ENCODE results near the gene CCDC69. TPM values are rescaled to one million over a fixed set of nuclear protein-coding genes. Genes with fewer than 3 reads are reported as not detected.
"Not testable (repeated sequence)": the region's sequence is repeated elsewhere in the genome, so short reads cannot be mapped to it uniquely, and the experiment has no call there.

The CCDC69 gene
- polyA plus RNA-seq, 2 donors: 24.2 to 32.4 TPM

- no peak overlapping the region for H3K4me3 ChIP-seq (ENCODE audit: low read depth in 1 of 2, low read length in 2 of 2)
- H3K9me3 ChIP-seq (ENCODE audit: control insufficient read depth in 2 of 2, insufficient read depth in 1 of 2, low read depth in 1 of 2, low read length in 1 of 2): no peaks in the 10 kb centered on the region
- peaks cover 0 to 2% of the 10 kb centered on the region in 2 donors for H3K4me1 ChIP-seq (ENCODE audit: control insufficient read depth in 2 of 2, insufficient read depth in 2 of 2, low read length in 1 of 2)
- peak overlapping the region; percentile 21 to 69 for H3K27ac ChIP-seq (ENCODE audit: low read depth in 2 of 2, low read length in 1 of 2)
- no peaks in the 10 kb centered on the region for H3K27me3 ChIP-seq (ENCODE audit: control insufficient read depth in 1 of 2, insufficient read depth in 2 of 2, low read length in 2 of 2)
- 43 to 50% methylated on average over 13 to 14 of the region's 14 CpGs for WGBS, 2 donors
- H3K36me3 ChIP-seq (ENCODE audit: control insufficient read depth in 2 of 2, insufficient read depth in 2 of 2, low read length in 1 of 2): no peaks in the 10 kb centered on the region
Measured at GRCh38 chr5:151238303-151238741, 14.4 kb upstream of the CCDC69 start.

DNA sequence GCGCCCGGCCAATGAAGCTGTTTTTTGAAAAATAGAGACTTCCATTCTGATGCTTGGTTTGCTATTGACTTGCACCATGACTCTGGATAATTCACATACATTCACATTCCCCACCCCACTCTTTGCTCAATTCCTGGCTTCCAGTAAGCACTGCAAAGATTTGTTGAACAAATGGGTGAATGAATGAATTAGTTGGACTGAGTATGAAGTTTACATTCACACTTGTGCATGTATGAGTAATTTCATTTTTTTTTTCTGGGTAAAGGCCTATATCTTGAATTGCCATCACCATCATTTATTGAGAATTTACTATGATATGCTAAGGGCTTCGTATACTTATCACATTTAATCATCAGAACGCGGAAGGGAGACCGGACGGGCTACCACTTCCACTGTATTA lies 13.8 kb upstream of the CCDC69 start:
- Histone ChIP-seq H3K27ac (ENCODE audit: low read depth in 2 of 2, low read length in 1 of 2) (peak overlapping the region; percentile 7 to 64), H3K27me3 (ENCODE audit: control insufficient read depth in 1 of 2, insufficient read depth in 2 of 2, low read length in 2 of 2) (no peaks in the 10 kb centered on the region), H3K36me3 (ENCODE audit: control insufficient read depth in 2 of 2, insufficient read depth in 2 of 2, low read length in 1 of 2) (no peaks in the 10 kb centered on the region), H3K9me3 (ENCODE audit: control insufficient read depth in 2 of 2, insufficient read depth in 1 of 2, low read depth in 1 of 2, low read length in 1 of 2) (no peaks in the 10 kb centered on the region), H3K4me1 (ENCODE audit: control insufficient read depth in 2 of 2, insufficient read depth in 2 of 2, low read length in 1 of 2) (peaks cover 0 to 2% of the 10 kb centered on the region in 2 donors), H3K4me3 (ENCODE audit: low read depth in 1 of 2, low read length in 2 of 2) (no peak overlapping the region)
- WGBS, 2 donors: 84 to 91% methylated on average over 7 of the region's 7 CpGs

GRCh38 chr5:151236888-151237287 lies 13.0 kb upstream of the CCDC69 start:
- 92% methylated on average over 1 of the region's 1 CpG for WGBS, 2 donors
- no peaks in the 10 kb centered on the region for H3K27me3 ChIP-seq (ENCODE audit: control insufficient read depth in 1 of 2, insufficient read depth in 2 of 2, low read length in 2 of 2)
- no peak overlapping the region for H3K27ac ChIP-seq (ENCODE audit: low read depth in 2 of 2, low read length in 1 of 2)
- H3K36me3 ChIP-seq (ENCODE audit: control insufficient read depth in 2 of 2, insufficient read depth in 2 of 2, low read length in 1 of 2): no peaks in the 10 kb centered on the region
- H3K9me3 ChIP-seq (ENCODE audit: control insufficient read depth in 2 of 2, insufficient read depth in 1 of 2, low read depth in 1 of 2, low read length in 1 of 2): no peaks in the 10 kb centered on the region
- no peak overlapping the region for H3K4me3 ChIP-seq (ENCODE audit: low read depth in 1 of 2, low read length in 2 of 2)
- H3K4me1 ChIP-seq (ENCODE audit: control insufficient read depth in 2 of 2, insufficient read depth in 2 of 2, low read length in 1 of 2): peaks cover 0 to 2% of the 10 kb centered on the region in 2 donors

DNA sequence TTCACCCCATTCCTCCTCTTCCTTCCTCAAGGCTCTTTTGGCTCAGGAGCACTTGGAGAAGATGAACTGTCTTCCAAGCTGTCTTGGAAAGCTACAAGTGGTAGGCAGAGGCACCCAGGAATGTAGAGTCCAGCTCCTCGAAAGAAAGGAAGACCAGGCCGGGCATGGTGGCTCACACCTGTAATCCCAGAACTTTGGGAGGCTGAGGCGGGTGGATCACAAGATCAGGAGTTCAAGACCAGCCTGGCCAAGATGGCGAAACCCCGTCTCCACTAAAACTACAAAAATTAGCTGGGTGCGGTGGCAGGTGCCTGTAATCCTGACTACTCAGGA lies 11.3 kb upstream of the CCDC69 start:
- peak overlapping the region; percentile 7 to 78 for H3K27ac ChIP-seq (ENCODE audit: low read depth in 2 of 2, low read length in 1 of 2)
- not testable (repeated sequence) for H3K4me3 ChIP-seq (ENCODE audit: low read depth in 1 of 2, low read length in 2 of 2); H3K27me3 ChIP-seq (ENCODE audit: control insufficient read depth in 1 of 2, insufficient read depth in 2 of 2, low read length in 2 of 2); H3K36me3 ChIP-seq (ENCODE audit: control insufficient read depth in 2 of 2, insufficient read depth in 2 of 2, low read length in 1 of 2); H3K9me3 ChIP-seq (ENCODE audit: control insufficient read depth in 2 of 2, insufficient read depth in 1 of 2, low read depth in 1 of 2, low read length in 1 of 2); H3K4me1 ChIP-seq (ENCODE audit: control insufficient read depth in 2 of 2, insufficient read depth in 2 of 2, low read length in 1 of 2)
- 92 to 94% methylated on average over 6 of the region's 6 CpGs for WGBS, 2 donors

DNA sequence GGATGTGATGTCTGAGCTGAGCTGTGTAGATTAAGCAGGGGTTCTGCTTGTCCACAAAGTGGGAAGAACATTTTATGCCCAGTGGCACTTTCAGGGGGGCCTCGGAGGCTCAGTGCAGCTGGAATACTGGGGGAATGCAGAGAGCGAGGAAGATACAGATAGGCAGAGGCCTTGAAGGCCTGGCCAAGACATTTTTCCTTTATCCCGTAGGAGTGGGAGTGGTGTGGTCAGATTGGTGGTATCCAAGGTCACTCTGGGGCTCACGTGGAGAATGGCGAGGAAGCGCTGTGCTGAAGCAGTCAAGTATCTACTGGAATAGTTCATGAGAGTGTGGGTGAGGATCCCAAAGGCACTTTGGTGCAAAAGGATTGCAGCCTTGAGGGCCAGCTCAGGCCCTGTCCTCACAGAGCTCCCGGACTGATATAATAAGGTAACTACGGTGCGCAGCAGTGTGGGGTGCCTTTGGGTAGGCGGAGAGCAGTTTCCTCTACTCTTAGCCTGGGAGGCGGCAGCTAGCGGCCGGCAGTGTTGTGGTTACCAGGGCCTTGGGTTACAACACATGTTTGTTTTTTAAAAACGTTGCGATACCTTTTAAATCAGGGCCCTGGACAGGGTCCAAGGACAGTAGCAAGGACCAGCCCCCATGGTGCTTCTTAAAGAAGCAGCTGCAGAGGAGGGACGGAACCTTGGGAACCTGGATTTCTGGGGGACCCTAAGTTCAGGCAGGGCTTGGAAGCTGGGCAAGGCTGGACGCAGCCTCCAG lies 10.8 kb upstream of the CCDC69 start:
- WGBS, 2 donors: 36 to 48% methylated on average over 17 of the region's 17 CpGs
- H3K4me3 ChIP-seq (ENCODE audit: low read depth in 1 of 2, low read length in 2 of 2): no peak overlapping the region
- no peaks in the 10 kb centered on the region for H3K36me3 ChIP-seq (ENCODE audit: control insufficient read depth in 2 of 2, insufficient read depth in 2 of 2, low read length in 1 of 2)
- peaks cover 0 to 2% of the 10 kb centered on the region in 2 donors for H3K4me1 ChIP-seq (ENCODE audit: control insufficient read depth in 2 of 2, insufficient read depth in 2 of 2, low read length in 1 of 2)
- H3K27me3 ChIP-seq (ENCODE audit: control insufficient read depth in 1 of 2, insufficient read depth in 2 of 2, low read length in 2 of 2): no peaks in the 10 kb centered on the region
- no peaks in the 10 kb centered on the region for H3K9me3 ChIP-seq (ENCODE audit: control insufficient read depth in 2 of 2, insufficient read depth in 1 of 2, low read depth in 1 of 2, low read length in 1 of 2)
- H3K27ac ChIP-seq (ENCODE audit: low read depth in 2 of 2, low read length in 1 of 2): peak overlapping the region; percentile 37 to 78

DNA sequence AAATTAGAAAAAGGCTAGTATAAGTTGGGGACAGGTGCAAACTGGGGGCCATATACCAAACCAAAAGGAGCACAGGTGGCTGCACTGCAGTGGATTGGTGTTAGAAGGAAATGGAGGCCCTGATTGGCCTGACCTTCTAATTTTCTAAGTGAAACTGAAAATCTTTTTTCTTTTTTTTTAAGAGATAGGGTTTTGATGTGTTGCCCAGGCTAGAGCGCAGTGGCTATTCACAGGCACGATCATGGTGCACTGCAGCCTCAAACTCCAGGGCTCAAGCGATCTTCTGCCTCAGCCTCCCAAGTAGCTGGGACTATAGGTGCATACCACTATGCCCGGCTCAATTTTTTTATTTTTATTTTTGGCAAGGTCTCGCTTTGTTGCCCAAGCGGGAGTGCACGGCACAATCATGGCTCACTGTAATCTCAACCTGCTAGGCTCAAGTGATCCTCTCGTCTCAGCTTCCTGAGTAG lies 9.8 kb upstream of the CCDC69 start:
- Histone ChIP-seq H3K4me3 (ENCODE audit: low read depth in 1 of 2, low read length in 2 of 2) (no peak overlapping the region), H3K36me3 (ENCODE audit: control insufficient read depth in 2 of 2, insufficient read depth in 2 of 2, low read length in 1 of 2) (no peaks in the 10 kb centered on the region), H3K9me3 (ENCODE audit: control insufficient read depth in 2 of 2, insufficient read depth in 1 of 2, low read depth in 1 of 2, low read length in 1 of 2) (no peaks in the 10 kb centered on the region), H3K4me1 (ENCODE audit: control insufficient read depth in 2 of 2, insufficient read depth in 2 of 2, low read length in 1 of 2) (peaks cover 0 to 2% of the 10 kb centered on the region in 2 donors), H3K27ac (ENCODE audit: low read depth in 2 of 2, low read length in 1 of 2) (no peak overlapping the region), H3K27me3 (ENCODE audit: control insufficient read depth in 1 of 2, insufficient read depth in 2 of 2, low read length in 2 of 2) (no peaks in the 10 kb centered on the region)
- 84 to 87% methylated on average over 8 of the region's 8 CpGs for WGBS, 2 donors

GRCh38 chr5:151231359-151231758 lies 7.5 kb upstream of the CCDC69 start:
- no peaks in the 10 kb centered on the region for H3K36me3 ChIP-seq (ENCODE audit: control insufficient read depth in 2 of 2, insufficient read depth in 2 of 2, low read length in 1 of 2)
- no peaks in the 10 kb centered on the region for H3K27me3 ChIP-seq (ENCODE audit: control insufficient read depth in 1 of 2, insufficient read depth in 2 of 2, low read length in 2 of 2)
- H3K4me1 ChIP-seq (ENCODE audit: control insufficient read depth in 2 of 2, insufficient read depth in 2 of 2, low read length in 1 of 2): peaks cover 0 to 2% of the 10 kb centered on the region in 2 donors
- no peak overlapping the region for H3K27ac ChIP-seq (ENCODE audit: low read depth in 2 of 2, low read length in 1 of 2)
- H3K9me3 ChIP-seq (ENCODE audit: control insufficient read depth in 2 of 2, insufficient read depth in 1 of 2, low read depth in 1 of 2, low read length in 1 of 2): no peaks in the 10 kb centered on the region
- H3K4me3 ChIP-seq (ENCODE audit: low read depth in 1 of 2, low read length in 2 of 2): no peak overlapping the region

- Histone ChIP-seq H3K9me3 (ENCODE audit: control insufficient read depth in 2 of 2, insufficient read depth in 1 of 2, low read depth in 1 of 2, low read length in 1 of 2) (no peaks in the 10 kb centered on the region), H3K4me1 (ENCODE audit: control insufficient read depth in 2 of 2, insufficient read depth in 2 of 2, low read length in 1 of 2) (peaks cover 0 to 2% of the 10 kb centered on the region in 2 donors), H3K27me3 (ENCODE audit: control insufficient read depth in 1 of 2, insufficient read depth in 2 of 2, low read length in 2 of 2) (no peaks in the 10 kb centered on the region), H3K27ac (ENCODE audit: low read depth in 2 of 2, low read length in 1 of 2) (no peak overlapping the region), H3K4me3 (ENCODE audit: low read depth in 1 of 2, low read length in 2 of 2) (no peak overlapping the region), H3K36me3 (ENCODE audit: control insufficient read depth in 2 of 2, insufficient read depth in 2 of 2, low read length in 1 of 2) (no peaks in the 10 kb centered on the region)
- 40 to 58% methylated on average over 6 of the region's 6 CpGs for WGBS, 2 donors
Measured at GRCh38 chr5:151230048-151230680, 6.3 kb upstream of the CCDC69 start.

DNA sequence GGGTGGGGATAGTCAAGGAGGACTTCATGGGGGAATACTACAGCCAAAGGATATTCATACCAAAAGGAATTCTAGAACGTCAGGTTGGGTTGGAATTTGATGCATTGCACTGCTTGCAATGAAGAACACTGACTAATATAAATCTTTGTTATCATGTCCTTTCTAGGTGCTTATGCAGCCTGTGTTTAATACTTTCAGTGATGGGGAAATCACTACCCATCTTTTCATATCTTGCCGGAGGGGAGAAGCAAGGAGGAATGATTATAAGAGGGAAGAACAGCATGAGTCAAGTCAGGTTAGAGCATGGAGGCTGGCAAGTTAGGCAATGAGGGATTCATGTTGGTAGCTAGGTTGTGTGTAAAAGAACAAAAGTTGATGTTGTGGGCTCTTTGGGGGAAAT lies 5.1 kb upstream of the CCDC69 start:
- Histone ChIP-seq H3K27ac (ENCODE audit: low read depth in 2 of 2, low read length in 1 of 2) (no peak overlapping the region), H3K9me3 (ENCODE audit: control insufficient read depth in 2 of 2, insufficient read depth in 1 of 2, low read depth in 1 of 2, low read length in 1 of 2) (no peaks in the 10 kb centered on the region), H3K27me3 (ENCODE audit: control insufficient read depth in 1 of 2, insufficient read depth in 2 of 2, low read length in 2 of 2) (no peaks in the 10 kb centered on the region), H3K4me3 (ENCODE audit: low read depth in 1 of 2, low read length in 2 of 2) (no peak overlapping the region), H3K4me1 (ENCODE audit: control insufficient read depth in 2 of 2, insufficient read depth in 2 of 2, low read length in 1 of 2) (no peaks in the 10 kb centered on the region), H3K36me3 (ENCODE audit: control insufficient read depth in 2 of 2, insufficient read depth in 2 of 2, low read length in 1 of 2) (no peaks in the 10 kb centered on the region)
- 71 to 78% methylated on average over 2 of the region's 2 CpGs for WGBS, 2 donors

Measured in esophagus (tissue), 2 donors.